H9 (cell line): ENCODE measurements around the gene ACTC1. TPM values are rescaled to one million over a fixed set of nuclear protein-coding genes. Genes with fewer than 3 reads are reported as not detected.
A peak's percentile ranks its signal among the peaks of the same experiment; 100 is the strongest.

Experiments used
- DNase-seq: peaks from one replicate; pipeline ENCODE4 v3.0.0-alpha.2; 2017
- H2AFZ ChIP-seq: one replicate; pipeline ENCODE4 v1.6.1; 2013; ENCODE audit warnings: mild to moderate bottlenecking, low read length, control low read depth, moderate library complexity
- H2AK5ac ChIP-seq: 2 replicates; pipeline ENCODE4 v1.6.1; 2013; ENCODE audit warnings: low read length, control low read depth, mixed read lengths; ENCODE audit not compliant: insufficient read length
- H2BK120ac ChIP-seq: one replicate; pipeline ENCODE4 v1.6.1; 2013; ENCODE audit warnings: low read depth, mild to moderate bottlenecking, low read length, control low read depth, inconsistent platforms; ENCODE audit not compliant: poor library complexity, severe bottlenecking
- H2BK12ac ChIP-seq: 2 replicates; pipeline ENCODE4 v1.6.1; 2013; ENCODE audit warnings: low read length, control low read depth, mixed read lengths, low read depth; ENCODE audit not compliant: insufficient read length
- H2BK15ac ChIP-seq: 2 replicates; pipeline ENCODE4 v1.6.1; 2013; ENCODE audit warnings: low read depth, low read length, control low read depth
- H2BK20ac ChIP-seq: one replicate; pipeline ENCODE4 v1.6.1; 2013; ENCODE audit warnings: low read depth, mild to moderate bottlenecking, low read length, control low read depth, inconsistent platforms; ENCODE audit not compliant: poor library complexity, severe bottlenecking
- H2BK5ac ChIP-seq: 2 replicates; pipeline ENCODE4 v1.6.1; 2013; ENCODE audit warnings: low read length, control low read depth, mixed read lengths; ENCODE audit not compliant: insufficient read length
- H3K14ac ChIP-seq: 2 replicates; pipeline ENCODE4 v1.6.1; 2013; ENCODE audit warnings: low read length, control low read depth; ENCODE audit not compliant: insufficient read depth
- H3K18ac ChIP-seq: 2 replicates; pipeline ENCODE4 v1.6.1; 2013; ENCODE audit warnings: low read depth, mild to moderate bottlenecking, mixed read lengths, low read length, control low read depth; ENCODE audit not compliant: insufficient read length
- H3K23ac ChIP-seq: 2 replicates; pipeline ENCODE4 v1.6.1; 2013; ENCODE audit warnings: low read length, control low read depth, mixed read lengths, low read depth; ENCODE audit not compliant: insufficient read length
- H3K23me2 ChIP-seq: 2 replicates; pipeline ENCODE4 v1.6.1; 2013; ENCODE audit warnings: low read depth, mild to moderate bottlenecking, mixed read lengths, low read length, control low read depth; ENCODE audit not compliant: insufficient read length, poor library complexity, severe bottlenecking
- H3K27ac ChIP-seq: 2 replicates; pipeline ENCODE4 v1.5.1; 2013; ENCODE audit warnings: low read length, control low read depth, mixed read lengths, low read depth; ENCODE audit not compliant: insufficient read length
- H3K27me3 ChIP-seq: 2 replicates; pipeline ENCODE4 v1.6.1; 2013; ENCODE audit warnings: low read length, control low read depth, inconsistent platforms; ENCODE audit not compliant: insufficient read depth
- H3K4ac ChIP-seq: 2 replicates; pipeline ENCODE4 v1.6.1; 2013; ENCODE audit warnings: low read depth, mild to moderate bottlenecking, control low read depth, inconsistent platforms, low read length, moderate library complexity
- H3K4me1 ChIP-seq: 2 replicates; pipeline ENCODE4 v1.6.1; 2013; ENCODE audit warnings: low read length, control low read depth, inconsistent platforms; ENCODE audit not compliant: insufficient read depth
- H3K4me2 ChIP-seq: 2 replicates; pipeline ENCODE4 v1.6.1; 2013; ENCODE audit warnings: low read length, control low read depth, mixed read lengths; ENCODE audit not compliant: insufficient read length, insufficient read depth
- H3K56ac ChIP-seq: 2 replicates; pipeline ENCODE4 v1.6.1; 2013; ENCODE audit warnings: low read depth, mild to moderate bottlenecking, mixed read lengths, low read length, control low read depth; ENCODE audit not compliant: insufficient read length
- H3K79me1 ChIP-seq: 2 replicates; pipeline ENCODE4 v1.6.1; 2013; ENCODE audit warnings: low read depth, mild to moderate bottlenecking, moderate library complexity, low read length, control low read depth, inconsistent platforms; ENCODE audit not compliant: insufficient read depth, poor library complexity, severe bottlenecking
- H3K79me2 ChIP-seq: 2 replicates; pipeline ENCODE4 v1.6.1; 2013; ENCODE audit warnings: low read length, control low read depth, inconsistent platforms; ENCODE audit not compliant: insufficient read depth
- H3K9ac ChIP-seq: 2 replicates; pipeline ENCODE4 v1.6.1; 2013; ENCODE audit warnings: low read length, control low read depth, mixed read lengths; ENCODE audit not compliant: insufficient read length; ENCODE audit errors: extremely low read depth
- H3K9me3 ChIP-seq: one replicate; pipeline ENCODE4 v1.6.1; 2013; ENCODE audit warnings: low read depth, low read length, inconsistent platforms; ENCODE audit not compliant: control insufficient read depth
- H3T11ph ChIP-seq: one replicate; pipeline ENCODE4 v1.6.1; 2013; ENCODE audit warnings: mild to moderate bottlenecking, low read length, control low read depth, inconsistent platforms
- H4K20me1 ChIP-seq: one replicate; pipeline ENCODE4 v1.6.1; 2013; ENCODE audit not compliant: control insufficient read depth, insufficient read length, insufficient read depth
- H4K5ac ChIP-seq: 2 replicates; pipeline ENCODE4 v1.6.1; 2013; ENCODE audit warnings: low read depth, mild to moderate bottlenecking, mixed read lengths, low read length, control low read depth; ENCODE audit not compliant: insufficient read length
- H4K8ac ChIP-seq: replicated peaks from 2 replicates; pipeline ENCODE4 v1.6.1; 2013; ENCODE audit warnings: low read length, control low read depth, mixed read lengths, low read depth; ENCODE audit not compliant: insufficient read length
- H4K91ac ChIP-seq: 2 replicates; pipeline ENCODE4 v1.6.1; 2013; ENCODE audit warnings: low read depth, mild to moderate bottlenecking, moderate library complexity, mixed read lengths, low read length, control low read depth; ENCODE audit not compliant: insufficient read length
- H3K27ac Mint-ChIP-seq, 3 experiments: 2 replicates in 2 of 3; 3 replicates in 1 of 3; pipeline ENCODE4 v1.8.0; 2020 to 2021; ENCODE audit warnings: mixed read lengths in 3 of 3, mild to moderate bottlenecking in 1 of 3, moderate library complexity in 1 of 3
- H3K27me3 Mint-ChIP-seq: 2 replicates; pipeline ENCODE4 v1.8.0; 2021; ENCODE audit warnings: low read depth, mild to moderate bottlenecking, moderate library complexity, mixed read lengths
- H3K36me3 Mint-ChIP-seq, 3 experiments: 2 replicates in 2 of 3; 3 replicates in 1 of 3; pipeline ENCODE4 v1.8.0; 2020 to 2021; ENCODE audit warnings: low read depth in 3 of 3, mixed read lengths in 3 of 3; ENCODE audit not compliant: insufficient read depth in 1 of 3
- H3K4me1 Mint-ChIP-seq, 2 experiments: 2 replicates each; pipeline ENCODE4 v1.8.0; 2020; ENCODE audit warnings: mixed read lengths in 2 of 2
- H3K4me3 Mint-ChIP-seq, 2 experiments: 2 replicates in 1 of 2; 3 replicates in 1 of 2; pipeline ENCODE4 v1.8.0; 2020 to 2021; ENCODE audit warnings: mild to moderate bottlenecking in 2 of 2, mixed read lengths in 2 of 2, moderate library complexity in 1 of 2
- H3K9me3 Mint-ChIP-seq, 2 experiments: 2 replicates in 1 of 2; 3 replicates in 1 of 2; pipeline ENCODE4 v1.8.0; 2020; ENCODE audit warnings: mild to moderate bottlenecking in 2 of 2, mixed read lengths in 2 of 2, moderate library complexity in 1 of 2
- CTCF ChIP-seq: fragments of 200-600 bp; sonication (generic); conservative IDR thresholded peaks from 3 replicates; pipeline ENCODE4 v1.8.0; 2021; ENCODE audit warnings: antibody characterized with exemption, mild to moderate bottlenecking
- total RNA-seq: library from RNA; stranded (reverse); gene quantifications from 2 replicates; pipeline ENCODE4 v1.2.1, GENCODE V29; 2021

Gene ACTC1
- total RNA-seq, 1 experiment from 2014 or later = 52.2 TPM

DNA sequence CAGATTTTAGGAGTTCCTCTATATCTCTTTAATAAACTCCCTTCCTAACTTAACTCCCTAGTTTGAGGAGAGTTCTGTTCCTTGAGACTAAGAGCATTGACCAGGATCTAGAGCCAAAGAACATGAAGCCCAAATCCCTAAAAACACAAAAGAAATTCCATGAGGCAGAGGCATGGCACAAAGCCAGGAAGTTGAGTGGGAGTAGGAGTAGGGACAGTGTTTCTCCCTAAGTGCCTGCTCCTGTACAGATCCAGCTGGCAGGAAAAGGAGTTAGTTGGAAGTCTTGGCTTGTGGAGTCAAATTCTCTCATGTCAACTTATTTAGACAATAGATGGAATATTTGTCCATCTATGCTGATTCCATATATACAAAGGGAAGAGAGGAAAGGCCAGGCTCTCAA, 11.4 kb downstream of the ACTC1 start:
- Histone ChIP-seq H3K27ac (no peak overlapping the region), H4K20me1 (no peaks in the 10 kb centered on the region), H3K14ac (no peak overlapping the region), H2BK20ac (no peak overlapping the region), H3K4ac (no peak overlapping the region), H4K5ac (no peak overlapping the region), H3T11ph (no peak overlapping the region), H2BK12ac (no peak overlapping the region), H3K79me1 (no peaks in the 10 kb centered on the region), H4K91ac (no peak overlapping the region), H3K79me2 (no peaks in the 10 kb centered on the region), H2AFZ (no peak overlapping the region), H3K23ac (no peak overlapping the region), H4K8ac (no peak overlapping the region), H3K56ac (no peak overlapping the region), H3K9ac (no peak overlapping the region), H3K18ac (no peak overlapping the region), H3K23me2 (no peaks in the 10 kb centered on the region), H3K4me1 (no peaks in the 10 kb centered on the region), H2BK120ac (no peak overlapping the region), H3K9me3 (no peaks in the 10 kb centered on the region), H3K27me3 (no peaks in the 10 kb centered on the region; the same call in 1 of the 2 replicates), H3K4me2 (no peak overlapping the region), H2BK15ac (no peak overlapping the region), H2BK5ac (no peak overlapping the region), H2AK5ac (no peak overlapping the region)
- no peak for TF ChIP-seq CTCF
- no peak for DNase-seq
- Mint-ChIP-seq H3K9me3 (peaks cover 7 to 8% of the 10 kb centered on the region in 2 experiments; a peak in 2 of 5 replicates), H3K27ac (peak overlapping the region in 1 of 3 experiments; percentile 19; a peak in 1 of 7 replicates), H3K27me3 (peaks cover 11% of the 10 kb centered on the region), H3K4me3 (no peak overlapping the region), H3K36me3 (no peaks in the 10 kb centered on the region), H3K4me1 (no peaks in the 10 kb centered on the region)
